Hair follicular keratinocyte (primary cell): Measurements from ENCODE around the gene EML3. TPM values are rescaled to one million over a fixed set of nuclear protein-coding genes. Genes with fewer than 3 reads are reported as not detected.

Experiments
- total RNA-seq: library from RNA; depleted of rRNA; stranded (reverse); fragments of >200 nt; gene quantifications from 2 replicates; pipeline ENCODE4 v1.2.3, GENCODE V29; 2015

Gene EML3
- 20.2 and 28.7 TPM in 2 replicates for total RNA-seq

DNA sequence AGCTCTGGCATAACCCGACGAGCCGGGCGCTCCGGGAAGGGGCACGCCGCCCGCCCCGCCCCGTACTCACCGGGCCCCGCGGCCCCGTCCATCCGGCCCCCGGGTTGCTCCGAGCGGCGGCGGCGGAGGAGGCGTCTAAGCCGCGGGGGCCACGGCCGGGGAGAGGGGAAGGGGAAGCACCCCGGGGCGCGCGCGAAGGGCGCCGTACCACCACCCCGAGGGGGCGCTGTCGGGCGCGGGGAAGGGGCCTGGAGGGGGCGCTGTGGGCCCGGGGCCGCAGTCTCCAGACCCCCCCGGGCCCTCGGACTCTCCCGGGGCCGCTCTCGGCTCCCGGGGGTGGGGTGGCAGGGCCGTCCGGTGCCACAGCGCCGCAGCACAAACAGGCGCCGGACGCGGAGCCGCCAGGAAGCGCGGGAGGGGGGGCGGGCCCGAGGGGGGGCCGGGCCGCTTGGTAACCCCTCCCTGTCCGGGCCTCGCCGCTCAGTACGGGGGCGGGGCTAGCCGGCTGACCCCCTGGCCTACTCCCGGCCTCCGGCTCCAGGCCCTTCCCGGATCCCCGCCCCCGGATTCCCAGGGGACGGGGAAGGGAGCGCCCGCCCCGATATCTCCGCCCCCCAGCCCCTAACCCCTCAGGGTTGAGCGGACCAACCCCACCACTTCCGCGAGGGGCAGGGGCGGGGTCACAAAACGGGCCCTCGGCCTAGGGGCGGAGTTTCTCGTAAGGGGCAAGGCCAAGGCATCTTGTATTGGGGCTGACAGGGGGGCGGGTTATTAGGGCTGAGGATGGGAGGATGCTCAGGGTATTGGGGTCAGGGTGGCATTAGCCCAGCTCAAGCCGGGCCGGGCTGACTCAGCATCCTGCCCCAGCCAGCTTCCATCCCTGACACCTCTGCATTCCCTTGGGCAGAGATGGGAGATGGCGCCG, at the start of gene EML3, which contains the start of gene ROM1:
Gene EML3, minus strand, starts transcription at position 410 of the 925 bp plus-strand sequence. Its CDS starts 318 bp downstream, at position 92.
Gene ROM1, plus strand, starts transcription at position 892 of the 925 bp plus-strand sequence. Its CDS starts 25 bp downstream, at position 917.

GRCh38 chr11:62645946-62646824, 33.6 kb upstream of the EML3 start, which contains the start of gene GANAB:
TSS of gene GANAB (minus strand) at chr11:62646613. CDS start at chr11:62646599, 14 bp downstream.

GRCh38 chr11:62621567-62622470, 9.2 kb upstream of the EML3 start, which contains the start of gene B3GAT3:
TSS of gene B3GAT3 (minus strand) at chr11:62621986. CDS start at chr11:62621947, 39 bp downstream.

GRCh38 chr11:62601372-62602140, 11.0 kb downstream of the EML3 start, which contains the start of gene MTA2:
TSS of gene MTA2 (minus strand) at chr11:62601865. CDS start at chr11:62601450, 415 bp downstream.

GRCh38 chr11:62591448-62592145, 21.0 kb downstream of the EML3 start, which contains the start of gene TUT1:
TSS of gene TUT1 (minus strand) at chr11:62591523. CDS start at chr11:62591485, 38 bp downstream.

DNA sequence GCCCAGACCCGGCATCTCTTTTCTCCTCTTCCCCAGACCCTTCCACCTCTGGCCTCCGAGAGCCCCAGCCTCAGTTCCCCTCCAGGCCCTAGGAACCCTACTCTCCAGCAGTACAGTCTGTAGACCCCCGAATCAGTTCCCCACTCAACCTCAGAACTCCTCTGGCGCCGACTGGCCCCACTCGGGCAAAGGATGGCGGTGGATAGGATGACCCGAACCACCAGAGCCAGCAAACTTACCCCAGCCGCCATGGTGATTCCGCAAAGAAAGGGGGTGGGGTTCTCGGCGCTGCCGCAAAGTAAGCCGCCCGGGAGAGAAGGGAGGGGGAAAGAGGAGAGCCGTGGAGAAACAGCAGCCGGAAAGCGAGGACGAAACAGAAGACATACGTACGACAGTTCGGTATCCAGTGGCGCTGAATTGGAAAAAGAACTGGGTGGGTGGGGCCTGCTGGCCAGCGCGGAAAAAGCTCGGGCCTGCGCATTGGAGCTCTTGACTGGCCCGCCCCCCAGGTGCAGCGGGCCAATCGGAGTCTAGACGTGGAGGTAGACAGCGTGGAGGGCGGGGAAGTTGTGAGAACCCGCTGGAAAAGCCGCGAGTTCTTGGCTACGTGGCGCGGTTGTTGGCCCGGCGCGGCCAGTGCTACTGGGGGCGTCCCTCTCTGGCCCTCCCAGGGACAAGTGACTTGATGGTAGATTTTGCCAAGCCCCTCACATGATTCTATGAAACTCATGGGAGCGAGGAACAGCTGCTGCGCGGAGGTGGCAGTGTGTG, 38.8 kb downstream of the EML3 start, which contains the start of gene EEF1G:
Gene EEF1G, minus strand, starts transcription at position 300 of the 771 bp plus-strand sequence. Its CDS starts 49 bp downstream, at position 251.

Other genes starting within 250 kb of the EML3 start
- gene SCGB1A1, start 193.7 kb downstream of the EML3 start, total RNA-seq = not detected in 2 replicates
- gene AHNAK, start 66.0 kb downstream of the EML3 start, total RNA-seq = 176 and 366 TPM in 2 replicates
- 1,936 and 2,201 TPM in 2 replicates for gene EEF1G, start 38.9 kb downstream of the EML3 start, total RNA-seq
- gene TUT1, start 21.3 kb downstream of the EML3 start, total RNA-seq = 8.4 and 13.9 TPM in 2 replicates
- gene MTA2, start 10.9 kb downstream of the EML3 start, total RNA-seq = 97.5 and 169 TPM in 2 replicates
- gene ROM1, start 482 bp upstream of the EML3 start, total RNA-seq = 1.7 and 2.3 TPM in 2 replicates
- 42.0 and 47.1 TPM in 2 replicates for gene B3GAT3, start 9.2 kb upstream of the EML3 start, total RNA-seq
- 188 TPM in 2 replicates for gene GANAB, start 33.8 kb upstream of the EML3 start, total RNA-seq
- 21.2 and 29.4 TPM in 2 replicates for gene INTS5, start 40.5 kb upstream of the EML3 start, total RNA-seq
- 53.8 and 88.1 TPM in 2 replicates for gene C11orf98, start 52.4 kb upstream of the EML3 start, total RNA-seq
- gene CSKMT, start 52.5 kb upstream of the EML3 start, total RNA-seq = 7.8 and 19.2 TPM in 2 replicates
- 12.5 and 22.6 TPM in 2 replicates for gene UQCC3, start 58.9 kb upstream of the EML3 start, total RNA-seq
- gene LBHD1, start 59.5 kb upstream of the EML3 start, total RNA-seq = 2.4 and 3.4 TPM in 2 replicates
- 139 and 165 TPM in 2 replicates for gene UBXN1, start 66.3 kb upstream of the EML3 start, total RNA-seq
- 0.08 TPM in 2 replicates for gene LRRN4CL, start 76.8 kb upstream of the EML3 start, total RNA-seq
- gene BSCL2, start 94.6 kb upstream of the EML3 start, total RNA-seq = 20.9 and 34.7 TPM in 2 replicates
- gene GNG3, start 94.9 kb upstream of the EML3 start, total RNA-seq = not detected in 2 replicates
- gene HNRNPUL2, start 114.7 kb upstream of the EML3 start, total RNA-seq = 6.4 and 6.5 TPM in 2 replicates
- 15.5 and 17.5 TPM in 2 replicates for gene TTC9C, start 115.7 kb upstream of the EML3 start, total RNA-seq
- 5.0 and 6.1 TPM in 2 replicates for gene ZBTB3, start 141.4 kb upstream of the EML3 start, total RNA-seq
- 125 and 151 TPM in 2 replicates for gene POLR2G, start 148.8 kb upstream of the EML3 start, total RNA-seq
- gene TAF6L, start 158.6 kb upstream of the EML3 start, total RNA-seq = 11.5 and 22.3 TPM in 2 replicates
- 46.2 and 52.1 TPM in 2 replicates for gene TMEM179B, start 174.6 kb upstream of the EML3 start, total RNA-seq
- 42.2 and 53.8 TPM in 2 replicates for gene TMEM223, start 179.2 kb upstream of the EML3 start, total RNA-seq
- gene NXF1, start 192.7 kb upstream of the EML3 start, total RNA-seq = 21.8 and 26.4 TPM in 2 replicates
- gene STX5, start 219.3 kb upstream of the EML3 start, total RNA-seq = 26.9 and 37.9 TPM in 2 replicates
- not detected in 2 replicates for gene TEX54, start 220.1 kb upstream of the EML3 start, total RNA-seq
- 65.8 and 125 TPM in 2 replicates for gene WDR74, start 226.8 kb upstream of the EML3 start, total RNA-seq